Measurements from ENCODE around the gene CEP112.

DNA sequence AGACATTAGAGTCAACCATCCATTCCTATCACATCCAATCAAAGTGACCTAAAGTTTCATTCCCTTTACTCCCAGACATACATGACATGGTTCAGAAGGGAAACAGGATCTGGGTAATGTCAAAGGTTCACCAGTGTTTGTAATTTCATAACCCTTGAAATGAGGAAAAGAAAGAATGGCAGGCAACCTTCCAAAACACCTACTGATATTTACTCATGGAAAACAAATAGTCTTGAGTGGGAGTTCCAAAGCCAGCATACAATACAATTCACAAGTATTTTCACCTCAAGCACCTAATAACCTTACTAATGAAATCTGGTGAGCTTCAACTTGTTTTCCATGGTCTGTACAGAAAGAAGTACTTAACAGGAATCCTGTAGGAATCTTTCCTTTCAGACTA is 557.9 kb downstream of the CEP112 start:
- TF ChIP-seq, protein P1, sequence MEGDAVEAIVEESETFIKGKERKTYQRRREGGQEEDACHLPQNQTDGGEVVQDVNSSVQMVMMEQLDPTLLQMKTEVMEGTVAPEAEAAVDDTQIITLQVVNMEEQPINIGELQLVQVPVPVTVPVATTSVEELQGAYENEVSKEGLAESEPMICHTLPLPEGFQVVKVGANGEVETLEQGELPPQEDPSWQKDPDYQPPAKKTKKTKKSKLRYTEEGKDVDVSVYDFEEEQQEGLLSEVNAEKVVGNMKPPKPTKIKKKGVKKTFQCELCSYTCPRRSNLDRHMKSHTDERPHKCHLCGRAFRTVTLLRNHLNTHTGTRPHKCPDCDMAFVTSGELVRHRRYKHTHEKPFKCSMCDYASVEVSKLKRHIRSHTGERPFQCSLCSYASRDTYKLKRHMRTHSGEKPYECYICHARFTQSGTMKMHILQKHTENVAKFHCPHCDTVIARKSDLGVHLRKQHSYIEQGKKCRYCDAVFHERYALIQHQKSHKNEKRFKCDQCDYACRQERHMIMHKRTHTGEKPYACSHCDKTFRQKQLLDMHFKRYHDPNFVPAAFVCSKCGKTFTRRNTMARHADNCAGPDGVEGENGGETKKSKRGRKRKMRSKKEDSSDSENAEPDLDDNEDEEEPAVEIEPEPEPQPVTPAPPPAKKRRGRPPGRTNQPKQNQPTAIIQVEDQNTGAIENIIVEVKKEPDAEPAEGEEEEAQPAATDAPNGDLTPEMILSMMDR (IDR thresholded peaks at IDR 0.05; ENCODE audit: low read length): no peak
- no peak for TF ChIP-seq EZH2phosphoT487 (IDR thresholded peaks at IDR 0.05; ENCODE audit: low read length)

Data from MM.1S (cell line).